NCI-H510A (cell line): ENCODE data around the gene ZNF503.
"Not testable (repeated sequence)": the region's sequence is repeated elsewhere in the genome, so short reads cannot be mapped to it uniquely, and the experiment has no call there.

Experiments used
- DNase-seq: peaks from one replicate; lab custom pipeline; 2025; lab: John Stamatoyannopoulos, UW

Gene ZNF503

GRCh38 chr10:75395066-75395931 is 6.3 kb downstream of the ZNF503 start:
- DNase-seq, result no peak

- DNase-seq, result no peak
Observed at GRCh38 chr10:75394221-75394620, 7.3 kb downstream of the ZNF503 start.

GRCh38 chr10:75392744-75393143 is 8.8 kb downstream of the ZNF503 start:
- no peak for DNase-seq

- no peak for DNase-seq
Observed at GRCh38 chr10:75392271-75392670, 9.3 kb downstream of the ZNF503 start.

GRCh38 chr10:75390178-75390577 is 11.4 kb downstream of the ZNF503 start:
- DNase-seq, result no peak

- DNase-seq, result no peak
Observed at GRCh38 chr10:75388082-75388481, 13.5 kb downstream of the ZNF503 start.

GRCh38 chr10:75386128-75386527 is 15.4 kb downstream of the ZNF503 start:
- DNase-seq, result no peak

GRCh38 chr10:75379817-75380216 is 21.7 kb downstream of the ZNF503 start:
- no peak for DNase-seq

GRCh38 chr10:75379212-75379724 is 22.3 kb downstream of the ZNF503 start:
- DNase-seq, result no peak

- DNase-seq, result no peak
Observed at GRCh38 chr10:75378379-75378778, 23.2 kb downstream of the ZNF503 start.

GRCh38 chr10:75377869-75378268 is 23.7 kb downstream of the ZNF503 start:
- no peak for DNase-seq

- DNase-seq, result no peak
Observed at GRCh38 chr10:75375838-75376237, 25.7 kb downstream of the ZNF503 start.

- DNase-seq, result no peak
Observed at GRCh38 chr10:75371010-75371409, 30.6 kb downstream of the ZNF503 start.

GRCh38 chr10:75369838-75370237 is 31.7 kb downstream of the ZNF503 start:
- DNase-seq, result not testable (repeated sequence)

- no peak for DNase-seq
Observed at GRCh38 chr10:75367901-75368300, 33.7 kb downstream of the ZNF503 start.

GRCh38 chr10:75367021-75367487 is 34.5 kb downstream of the ZNF503 start:
- no peak for DNase-seq

- no peak for DNase-seq
Observed at GRCh38 chr10:75363431-75363830, 38.1 kb downstream of the ZNF503 start.

- not testable (repeated sequence) for DNase-seq
Observed at GRCh38 chr10:75359876-75360275, 41.7 kb downstream of the ZNF503 start.

GRCh38 chr10:75358835-75359421 is 42.6 kb downstream of the ZNF503 start:
- no peak for DNase-seq

GRCh38 chr10:75358132-75358531 is 43.4 kb downstream of the ZNF503 start:
- no peak for DNase-seq

- DNase-seq, result no peak
Observed at GRCh38 chr10:75357500-75357899, 44.1 kb downstream of the ZNF503 start.

GRCh38 chr10:75356484-75356883 is 45.1 kb downstream of the ZNF503 start:
- no peak for DNase-seq

- DNase-seq, result no peak
Observed at GRCh38 chr10:75355706-75356105, 45.9 kb downstream of the ZNF503 start.
